ENCODE results near the gene GINS2.

Gene GINS2

GRCh38 chr16:85637808-85638647, 50.7 kb downstream of the GINS2 start:
- DNase-seq = no peak

- no peak for DNase-seq
Observed at GRCh38 chr16:85637061-85637807, 51.5 kb downstream of the GINS2 start.

GRCh38 chr16:85636234-85636812, 52.4 kb downstream of the GINS2 start:
- DNase-seq = no peak

GRCh38 chr16:85635545-85636140, 53.1 kb downstream of the GINS2 start:
- no peak for DNase-seq

- no peak for DNase-seq
Observed at GRCh38 chr16:85634747-85635544, 53.8 kb downstream of the GINS2 start.

- DNase-seq = no peak
Observed at GRCh38 chr16:85633888-85634287, 54.9 kb downstream of the GINS2 start.

GRCh38 chr16:85633438-85633743, 55.4 kb downstream of the GINS2 start:
- no peak for DNase-seq

- no peak for DNase-seq
Observed at GRCh38 chr16:85632709-85633437, 55.9 kb downstream of the GINS2 start.

- no peak for DNase-seq
Observed at GRCh38 chr16:85631802-85632393, 56.9 kb downstream of the GINS2 start.

- DNase-seq = no peak
Observed at GRCh38 chr16:85631230-85631629, 57.5 kb downstream of the GINS2 start.

- no peak for DNase-seq
Observed at GRCh38 chr16:85629853-85630252, 58.9 kb downstream of the GINS2 start.

GRCh38 chr16:85629326-85629725, 59.4 kb downstream of the GINS2 start:
- DNase-seq = no peak

GRCh38 chr16:85628645-85629044, 60.1 kb downstream of the GINS2 start:
- no peak for DNase-seq

GRCh38 chr16:85628265-85628556, 60.5 kb downstream of the GINS2 start:
- DNase-seq = no peak

- DNase-seq = no peak
Observed at GRCh38 chr16:85627526-85628264, 61.1 kb downstream of the GINS2 start.

- DNase-seq = no peak
Observed at GRCh38 chr16:85627089-85627488, 61.7 kb downstream of the GINS2 start.
